ENCODE measurements around the gene CRACR2B. TPM values are rescaled to one million over a fixed set of nuclear protein-coding genes. Genes with fewer than 3 reads are reported as not detected.

CRACR2B gene
- total RNA-seq, 3 donors from 2014 or later: 14.7 to 152 (median 86.2) TPM

DNA sequence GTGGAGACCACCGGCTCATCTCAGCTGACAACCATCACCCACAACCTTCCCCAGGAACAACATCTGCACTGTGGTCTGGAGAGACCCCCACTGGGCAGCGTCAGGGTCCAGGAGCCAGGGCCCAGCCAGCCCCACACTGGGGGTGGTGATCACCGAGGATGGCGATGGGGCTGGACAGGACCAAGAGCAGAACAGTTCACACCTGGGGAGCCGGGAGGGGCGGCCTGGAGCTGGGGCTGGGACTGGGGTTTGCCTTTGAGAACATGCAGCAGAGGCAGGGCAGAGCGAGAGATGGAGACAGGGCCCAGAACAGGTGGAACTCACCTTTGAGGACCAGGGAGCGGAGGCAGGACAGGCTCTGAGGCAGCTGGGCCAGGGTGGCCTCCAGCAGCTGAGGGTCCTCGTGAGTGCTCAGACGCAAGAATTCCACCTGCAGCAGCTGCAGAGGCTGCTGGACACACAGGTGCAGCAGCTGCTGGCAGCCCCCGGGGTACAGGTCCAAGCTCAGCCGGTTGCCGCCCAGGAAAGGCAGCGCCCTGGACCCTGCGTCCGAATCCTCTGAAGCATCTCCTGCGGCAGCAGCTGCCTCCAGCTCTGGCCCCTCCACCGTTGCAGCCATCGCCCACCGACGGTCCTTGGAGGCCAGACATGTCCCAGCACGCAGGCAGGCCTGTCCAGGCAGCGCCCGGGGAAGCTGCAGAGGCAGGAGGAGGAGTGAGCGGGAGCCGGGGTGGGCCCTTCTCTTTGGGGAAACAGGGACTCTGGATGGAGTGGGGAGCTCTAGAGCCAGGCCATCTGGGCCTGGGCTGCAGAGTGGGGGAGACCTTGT is 23.7 kb upstream of the CRACR2B start:
- Histone ChIP-seq H3K4me3 (peak overlapping the region; percentile 52 to 84 (median 73)), H3K9me3 (no peaks in the 10 kb centered on the region), H3K36me3 (no peaks in the 10 kb centered on the region), H3K27ac (no peak overlapping the region), H3K27me3 (no peaks in the 10 kb centered on the region), H3K4me1 (peaks cover 0 to 10% of the 10 kb centered on the region in 2 donors)
- no peak for DNase-seq (ENCODE audit: low spot score in 2 of 2)
- TF ChIP-seq POLR2AphosphoS5 (IDR thresholded peaks at IDR 0.05) (no peak), POLR2A (IDR thresholded peaks at IDR 0.05) (no peak), CTCF (IDR thresholded peaks at IDR 0.05) (no peak)
- intact Hi-C loops (cut with DNase I; ENCODE audit: low total_unique reads): no loop called here

DNA sequence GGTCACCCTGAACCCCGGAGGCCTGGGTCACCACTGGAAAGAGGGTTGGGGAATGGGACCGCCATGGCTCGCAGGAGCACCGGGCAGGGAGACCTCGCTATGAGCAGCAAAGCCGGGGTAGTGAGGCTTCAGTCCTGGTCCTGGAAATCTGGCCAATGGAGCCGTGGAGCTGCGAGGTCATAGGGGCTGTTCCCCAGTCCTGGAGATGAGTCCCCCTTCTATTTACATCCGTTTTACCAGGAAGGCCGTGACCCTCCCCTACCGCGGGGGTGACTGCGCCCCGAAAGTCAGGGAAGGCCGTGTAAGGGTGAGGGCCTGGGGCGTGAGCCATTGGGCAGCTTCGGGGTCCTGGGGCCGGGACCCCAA is 23.1 kb upstream of the CRACR2B start:
- intact Hi-C loops (cut with DNase I; ENCODE audit: low total_unique reads): no loop called here
- peak overlapping the region; percentile 86 to 95 for H3K27ac ChIP-seq

DNA sequence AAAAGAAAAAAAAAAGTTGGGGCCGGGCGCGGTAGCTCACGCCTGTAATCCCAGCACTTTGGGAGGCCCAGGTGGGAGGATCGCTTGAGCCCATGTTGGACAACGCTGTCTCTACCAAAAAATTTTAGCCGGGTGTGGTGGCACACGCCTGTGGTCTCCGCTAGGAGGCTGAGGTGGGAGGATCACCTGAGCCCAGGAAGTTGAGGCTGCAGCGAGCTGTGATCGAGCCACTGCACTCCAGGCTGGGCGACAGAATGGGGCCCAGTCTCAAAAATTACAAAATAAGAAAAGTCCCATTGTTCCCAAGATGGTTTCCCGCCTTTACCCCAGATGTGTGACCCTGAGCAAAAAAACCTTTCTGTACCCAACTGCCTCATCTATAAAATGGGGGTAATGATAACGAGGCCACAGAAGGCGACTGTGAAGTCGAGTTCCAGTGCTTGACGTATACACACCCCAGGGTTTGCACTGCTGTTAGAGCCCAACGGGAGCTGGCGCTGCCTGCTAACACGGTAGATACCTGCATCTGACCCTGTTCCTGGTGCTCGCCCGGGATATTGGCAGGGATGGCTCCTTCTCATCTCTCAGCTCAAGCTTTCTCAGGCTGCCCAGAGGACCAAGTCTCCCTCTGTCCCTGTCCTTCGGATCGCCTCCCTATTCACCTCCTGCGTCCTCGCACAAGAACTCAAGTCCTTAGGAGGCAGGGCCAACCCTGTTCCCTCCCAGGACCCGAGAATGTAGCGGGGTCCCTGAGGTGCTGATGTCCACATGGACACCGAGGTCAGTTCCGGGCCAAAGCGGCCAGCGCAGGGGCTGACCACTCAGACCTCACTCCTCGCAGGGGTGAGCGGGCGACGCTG is 19.1 kb upstream of the CRACR2B start:
- peaks cover 0 to 21% of the 10 kb centered on the region in 2 donors for H3K4me1 ChIP-seq
- H3K27me3 ChIP-seq: no peaks in the 10 kb centered on the region
- peak overlapping the region; percentile 72 to 98 (median 96) for H3K4me3 ChIP-seq
- TF ChIP-seq POLR2AphosphoS5 (IDR thresholded peaks at IDR 0.05) (no peak), POLR2A (IDR thresholded peaks at IDR 0.05) (no peak), CTCF (IDR thresholded peaks at IDR 0.05) (peak in 1 of 3 donors; percentile 5)
- H3K9me3 ChIP-seq: no peaks in the 10 kb centered on the region
- intact Hi-C loops (cut with DNase I; ENCODE audit: low total_unique reads): no loop called here
- DNase-seq (ENCODE audit: low spot score in 2 of 2): no peak
- peak overlapping the region; percentile 97 to 99 for H3K27ac ChIP-seq
- H3K36me3 ChIP-seq: no peaks in the 10 kb centered on the region

More for the DNA sequence above, 23.1 kb upstream of the CRACR2B start:
- Histone ChIP-seq H3K4me1 (peaks cover 0 to 10% of the 10 kb centered on the region in 2 donors), H3K4me3 (peak overlapping the region; percentile 52 to 84 (median 73)), H3K27me3 (no peaks in the 10 kb centered on the region), H3K36me3 (no peaks in the 10 kb centered on the region), H3K9me3 (no peaks in the 10 kb centered on the region)
- DNase-seq (ENCODE audit: low spot score in 2 of 2): no peak
- TF ChIP-seq POLR2AphosphoS5 (IDR thresholded peaks at IDR 0.05): no peak
- TF ChIP-seq POLR2A (IDR thresholded peaks at IDR 0.05): no peak
- TF ChIP-seq CTCF (IDR thresholded peaks at IDR 0.05): no peak

DNA sequence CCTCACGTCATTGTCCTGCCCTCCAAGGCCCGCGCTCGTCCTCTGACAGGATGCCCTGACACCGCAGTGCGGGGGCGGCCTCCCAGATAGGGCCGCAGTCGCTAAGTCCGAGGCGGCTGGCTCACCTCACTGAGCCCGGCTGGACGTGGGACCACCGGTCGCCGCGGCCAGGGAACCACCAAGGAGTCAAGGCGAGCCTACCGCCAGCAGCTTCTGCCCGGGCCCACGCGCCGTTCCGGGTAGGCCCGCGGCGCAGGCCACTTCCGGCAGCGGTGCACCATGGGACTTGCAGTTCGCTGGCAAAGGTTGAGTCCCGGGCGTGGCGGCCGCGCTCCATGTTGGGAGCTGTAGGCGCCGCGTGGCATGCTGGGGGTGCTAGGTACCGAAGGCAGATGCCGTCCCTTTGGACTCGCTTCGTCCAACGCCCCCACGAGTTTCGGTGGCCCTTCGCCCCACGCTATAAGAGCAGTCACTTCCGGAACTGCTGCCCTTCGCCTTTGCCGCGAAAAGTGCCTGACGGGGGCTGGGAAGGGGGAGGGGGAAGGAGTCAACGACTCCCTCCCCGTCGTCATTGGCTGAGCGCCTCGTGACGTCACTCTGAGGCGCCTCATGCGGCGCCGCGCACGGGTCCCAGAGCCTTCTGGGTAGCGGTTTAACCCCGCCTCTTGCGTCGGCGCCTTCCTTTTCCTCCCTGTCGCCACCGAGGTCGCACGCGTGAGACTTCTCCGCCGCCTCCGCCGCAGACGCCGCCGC is 18.3 kb upstream of the CRACR2B start, which contains the start of gene RPLP2:
RPLP2 (plus strand) TSS at position 681 of the 753 bp plus-strand sequence. CDS start 268 bp downstream, outside the sequence.
- Histone ChIP-seq H3K27me3 (no peaks in the 10 kb centered on the region), H3K27ac (peak within 1 kb of the TSS; percentile 97 to 99), H3K9me3 (no peaks in the 10 kb centered on the region), H3K4me3 (peak within 1 kb of the TSS; percentile 72 to 98 (median 96)), H3K36me3 (no peaks in the 10 kb centered on the region), H3K4me1 (peaks cover 0 to 15% of the 10 kb centered on the region in 2 donors)
- TF ChIP-seq CTCF (IDR thresholded peaks at IDR 0.05) (peak in 2 of 3 donors; percentile 1 to 23), POLR2A (IDR thresholded peaks at IDR 0.05) (peak; percentile 95), POLR2AphosphoS5 (IDR thresholded peaks at IDR 0.05) (peak; percentile 96 to 98 (median 98))
- intact Hi-C loops (cut with DNase I; ENCODE audit: low total_unique reads): no loop called here
- DNase-seq (ENCODE audit: low spot score in 2 of 2): peak; percentile 98
